ENCODE results near the gene KSR1.

GRCh38 chr17:27495460-27495859, 39.2 kb downstream of the KSR1 start:
- TF ChIP-seq, protein P1, sequence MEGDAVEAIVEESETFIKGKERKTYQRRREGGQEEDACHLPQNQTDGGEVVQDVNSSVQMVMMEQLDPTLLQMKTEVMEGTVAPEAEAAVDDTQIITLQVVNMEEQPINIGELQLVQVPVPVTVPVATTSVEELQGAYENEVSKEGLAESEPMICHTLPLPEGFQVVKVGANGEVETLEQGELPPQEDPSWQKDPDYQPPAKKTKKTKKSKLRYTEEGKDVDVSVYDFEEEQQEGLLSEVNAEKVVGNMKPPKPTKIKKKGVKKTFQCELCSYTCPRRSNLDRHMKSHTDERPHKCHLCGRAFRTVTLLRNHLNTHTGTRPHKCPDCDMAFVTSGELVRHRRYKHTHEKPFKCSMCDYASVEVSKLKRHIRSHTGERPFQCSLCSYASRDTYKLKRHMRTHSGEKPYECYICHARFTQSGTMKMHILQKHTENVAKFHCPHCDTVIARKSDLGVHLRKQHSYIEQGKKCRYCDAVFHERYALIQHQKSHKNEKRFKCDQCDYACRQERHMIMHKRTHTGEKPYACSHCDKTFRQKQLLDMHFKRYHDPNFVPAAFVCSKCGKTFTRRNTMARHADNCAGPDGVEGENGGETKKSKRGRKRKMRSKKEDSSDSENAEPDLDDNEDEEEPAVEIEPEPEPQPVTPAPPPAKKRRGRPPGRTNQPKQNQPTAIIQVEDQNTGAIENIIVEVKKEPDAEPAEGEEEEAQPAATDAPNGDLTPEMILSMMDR (IDR thresholded peaks at IDR 0.05 in 2 of 3, conservative IDR thresholded peaks at IDR 0.05 in 1 of 3; ENCODE audit: control insufficient read depth in 2 of 3, extremely low read depth in 1 of 3, insufficient read depth in 1 of 3, low read depth in 3 of 3, low read length in 3 of 3), result no peak
- TF ChIP-seq DPF2 (IDR thresholded peaks at IDR 0.05) (no peak), POLR2A (IDR thresholded peaks at IDR 0.05; ENCODE audit: low read depth, low read length) (no peak), ZNF24 (IDR thresholded peaks at IDR 0.05) (peak; percentile 7; the same call in 1 of the 2 replicates), SMC3 (IDR thresholded peaks at IDR 0.05; ENCODE audit: borderline replicate concordance, low read length) (no peak; the same call in 1 of the 2 replicates), SRF (IDR thresholded peaks at IDR 0.05; ENCODE audit: low read depth in 2 of 2, low read length in 2 of 2) (no peak), SUZ12 (IDR thresholded peaks at IDR 0.05; ENCODE audit: unreplicated experiment) (no peak), POLR2AphosphoS5 (IDR thresholded peaks at IDR 0.05; ENCODE audit: low read length) (no peak), TAF1 (IDR thresholded peaks at IDR 0.05; ENCODE audit: borderline replicate concordance, low read depth, low read length) (no peak), TCF12 (IDR thresholded peaks at IDR 0.05; ENCODE audit: low read depth, low read length) (no peak), CBFB (IDR thresholded peaks at IDR 0.05; ENCODE audit: low read depth) (no peak), EGR1 (IDR thresholded peaks at IDR 0.05; ENCODE audit: borderline replicate concordance in 1 of 2, low read depth in 2 of 2, low read length in 2 of 2) (no peak)

Data from GM12878 (cell line).